Ishikawa (cell line): ENCODE data around the gene FER.

Experiments
- EGR1 ChIP-seq: IDR thresholded peaks from 2 replicates; pipeline ENCODE4 v1.6.1; 2012
- EP300 ChIP-seq: IDR thresholded peaks from 2 replicates; pipeline ENCODE4 v1.6.1; 2012; ENCODE audit warnings: borderline replicate concordance
- RAD21 ChIP-seq: IDR thresholded peaks from 2 replicates; pipeline ENCODE4 v1.6.1; 2012; ENCODE audit warnings: low read depth
- TCF12 ChIP-seq: IDR thresholded peaks from 2 replicates; pipeline ENCODE4 v1.6.1; 2012; ENCODE audit warnings: low read depth
- YY1 ChIP-seq: IDR thresholded peaks from 2 replicates; pipeline ENCODE4 v1.6.1; 2012; ENCODE audit warnings: low read depth
- TF ChIP-seq, protein P1 (sequence below): IDR thresholded peaks from 2 replicates; pipeline ENCODE4 v1.6.1; 2012; ENCODE audit warnings: low read depth, mild to moderate bottlenecking
- TF ChIP-seq, protein P2 (sequence below): IDR thresholded peaks from 2 replicates; pipeline ENCODE4 v1.6.1; 2012

DNA sequence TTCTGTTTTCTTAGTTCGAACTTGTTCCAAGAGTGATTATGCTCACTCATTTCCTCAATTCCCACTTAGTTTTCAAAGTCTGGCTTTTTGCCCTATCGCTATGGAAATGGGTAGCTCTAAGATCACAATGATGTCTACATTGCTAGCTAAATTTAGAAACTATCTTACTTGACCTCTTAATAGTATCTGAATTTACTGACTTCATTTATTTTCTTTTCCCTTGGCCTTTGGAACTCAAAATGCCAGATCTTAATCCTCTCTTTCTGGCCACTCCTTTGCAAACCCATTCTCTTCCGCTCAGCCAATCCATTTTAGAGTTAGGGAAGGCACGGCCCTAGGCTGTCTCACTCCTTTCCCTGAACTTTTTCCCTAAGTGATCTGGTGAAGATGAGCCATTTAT, 137.0 kb downstream of the FER start:
- TF ChIP-seq, protein P1, sequence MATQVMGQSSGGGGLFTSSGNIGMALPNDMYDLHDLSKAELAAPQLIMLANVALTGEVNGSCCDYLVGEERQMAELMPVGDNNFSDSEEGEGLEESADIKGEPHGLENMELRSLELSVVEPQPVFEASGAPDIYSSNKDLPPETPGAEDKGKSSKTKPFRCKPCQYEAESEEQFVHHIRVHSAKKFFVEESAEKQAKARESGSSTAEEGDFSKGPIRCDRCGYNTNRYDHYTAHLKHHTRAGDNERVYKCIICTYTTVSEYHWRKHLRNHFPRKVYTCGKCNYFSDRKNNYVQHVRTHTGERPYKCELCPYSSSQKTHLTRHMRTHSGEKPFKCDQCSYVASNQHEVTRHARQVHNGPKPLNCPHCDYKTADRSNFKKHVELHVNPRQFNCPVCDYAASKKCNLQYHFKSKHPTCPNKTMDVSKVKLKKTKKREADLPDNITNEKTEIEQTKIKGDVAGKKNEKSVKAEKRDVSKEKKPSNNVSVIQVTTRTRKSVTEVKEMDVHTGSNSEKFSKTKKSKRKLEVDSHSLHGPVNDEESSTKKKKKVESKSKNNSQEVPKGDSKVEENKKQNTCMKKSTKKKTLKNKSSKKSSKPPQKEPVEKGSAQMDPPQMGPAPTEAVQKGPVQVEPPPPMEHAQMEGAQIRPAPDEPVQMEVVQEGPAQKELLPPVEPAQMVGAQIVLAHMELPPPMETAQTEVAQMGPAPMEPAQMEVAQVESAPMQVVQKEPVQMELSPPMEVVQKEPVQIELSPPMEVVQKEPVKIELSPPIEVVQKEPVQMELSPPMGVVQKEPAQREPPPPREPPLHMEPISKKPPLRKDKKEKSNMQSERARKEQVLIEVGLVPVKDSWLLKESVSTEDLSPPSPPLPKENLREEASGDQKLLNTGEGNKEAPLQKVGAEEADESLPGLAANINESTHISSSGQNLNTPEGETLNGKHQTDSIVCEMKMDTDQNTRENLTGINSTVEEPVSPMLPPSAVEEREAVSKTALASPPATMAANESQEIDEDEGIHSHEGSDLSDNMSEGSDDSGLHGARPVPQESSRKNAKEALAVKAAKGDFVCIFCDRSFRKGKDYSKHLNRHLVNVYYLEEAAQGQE, result no peak
- no peak for TF ChIP-seq EP300
- no peak for TF ChIP-seq YY1
- no peak for TF ChIP-seq TCF12
- TF ChIP-seq EGR1, result no peak
- TF ChIP-seq RAD21, result no peak
- TF ChIP-seq, protein P2, sequence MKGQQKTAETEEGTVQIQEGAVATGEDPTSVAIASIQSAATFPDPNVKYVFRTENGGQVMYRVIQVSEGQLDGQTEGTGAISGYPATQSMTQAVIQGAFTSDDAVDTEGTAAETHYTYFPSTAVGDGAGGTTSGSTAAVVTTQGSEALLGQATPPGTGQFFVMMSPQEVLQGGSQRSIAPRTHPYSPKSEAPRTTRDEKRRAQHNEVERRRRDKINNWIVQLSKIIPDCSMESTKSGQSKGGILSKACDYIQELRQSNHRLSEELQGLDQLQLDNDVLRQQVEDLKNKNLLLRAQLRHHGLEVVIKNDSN, result no peak
